ENCODE results near the gene NUMBL. TPM values are rescaled to one million over a fixed set of nuclear protein-coding genes. Genes with fewer than 3 reads are reported as not detected.

NUMBL gene
- total and polyA plus RNA-seq, 9 of the 15 experiments (the other 6 are each of a cell fraction or from before 2014, with no cell fraction given) = 0.39 to 38.6 (median 6.6) TPM

GRCh38 chr19:40709817-40710216, 19.4 kb upstream of the NUMBL start (continued):
- no peak for TF ChIP-seq REST (IDR thresholded peaks at IDR 0.05; ENCODE audit: borderline replicate concordance)
- TF ChIP-seq REST (CRISPR knock-in tag; IDR thresholded peaks at IDR 0.05; ENCODE audit: low read depth) = no peak

GRCh38 chr19:40707615-40708014, 17.2 kb upstream of the NUMBL start:
- no peaks in the 10 kb centered on the region for H3K79me2 ChIP-seq (ENCODE audit: control insufficient read depth, insufficient read depth, low read length)
- H4K20me1 ChIP-seq (replicated peaks; ENCODE audit: control insufficient read depth, insufficient read depth, low read length) = no peaks in the 10 kb centered on the region
- ATAC-seq (no peak), FAIRE-seq (no peak), DNase-seq (ENCODE audit: extremely low read depth in 1 of 4, low spot score in 3 of 4) (no peak)
- CTCF ChIA-PET (ENCODE audit: low intra/inter-chr PET ratio) = no interaction called here
- POLR2A ChIA-PET = interaction anchor here (0.6 to 1.1 kb wide), 3 partner anchors 11 to 1873 kb away, joined by 3 read pairs; no protein-coding TSS in a partner anchor
- no peaks in the 10 kb centered on the region for H3K27me3 ChIP-seq (ENCODE audit: control insufficient read depth in 2 of 2, insufficient read depth in 2 of 2, low read length in 2 of 2)
- peaks cover 54% of the 10 kb centered on the region; the same call in 2 of the 3 replicates for H3K36me3 ChIP-seq (ENCODE audit: control insufficient read depth, insufficient read depth, low read length)
- H3K9ac ChIP-seq (ENCODE audit: insufficient read depth in 1 of 2, low read depth in 2 of 2, low read length in 2 of 2) = no peak overlapping the region
- H3K27ac ChIP-seq (ENCODE audit: extremely low read depth, low read depth, low read length) = no peak overlapping the region
- peaks cover 5 to 16% of the 10 kb centered on the region in 2 experiments; a peak in 3 of 5 replicates for H3K4me1 ChIP-seq (replicated peaks in 1 of 2; ENCODE audit: control insufficient read depth in 2 of 2, insufficient read depth in 2 of 2, low read length in 2 of 2)
- H3K4me2 ChIP-seq (ENCODE audit: insufficient read depth, low read length) = no peak overlapping the region
- 88% methylated on average over 7 of the region's 7 CpGs for WGBS (ENCODE audit: insufficient coverage, low coverage, missing lambda C conversion rate)
- intact Hi-C loops (cut with micrococcal nuclease) = no loop called here
- H3K9me3 ChIP-seq (replicated peaks; ENCODE audit: control insufficient read depth, insufficient read depth, low read depth, low read length) = no peaks in the 10 kb centered on the region
- no peak for TF ChIP-seq CXXC5 (CRISPR knock-in tag; IDR thresholded peaks at IDR 0.05)
- no peak overlapping the region for H3K4me3 ChIP-seq
- in situ Hi-C loops (cut with MboI) = no loop called here
- no TSS peak for BruUV-seq (replicated peaks)
- H2AFZ ChIP-seq (ENCODE audit: low read depth, low read length) = no peak overlapping the region
- H3K9me1 ChIP-seq (ENCODE audit: control insufficient read depth, insufficient read depth, low read length) = no peaks in the 10 kb centered on the region

Measured in K562 (cell line).